H1 (cell line): ENCODE data around the gene VEPH1. TPM values are rescaled to one million over a fixed set of nuclear protein-coding genes. Genes with fewer than 3 reads are reported as not detected.

Experiments used
- CTCF ChIA-PET: fragments of 300-600 bp; sonication (Branson Sonifier 250); formaldehyde crosslinking; loops from one replicate; lab custom pipeline; 2021; ENCODE audit not compliant: partially characterized antibody; lab: Charles Lee
- POLR2A ChIA-PET: fragments of 300-600 bp; sonication (Branson Sonifier 250); formaldehyde crosslinking; loops from one replicate; lab custom pipeline; 2021; ENCODE audit warnings: inconsistent platforms; ENCODE audit not compliant: partially characterized antibody; lab: Charles Lee
- DNase-seq, 2 experiments: peaks; one replicate each; pipeline versions ENCODE4 v3.0.0 to v3.0.0-alpha.2; 2010 to 2022; ENCODE audit warnings: low spot score in 2 of 2, low read depth in 1 of 2, mixed read lengths in 1 of 2
- FAIRE-seq: peaks from 2 replicates; lab custom pipeline; 2011; peaks lifted over from hg19 to GRCh38; lab: Jason Lieb, UNC
- H2AFZ ChIP-seq: 2 replicates; pipeline ENCODE4 v1.8.1; 2012; ENCODE audit warnings: low read length, inconsistent platforms
- H2AK5ac ChIP-seq: 2 replicates; pipeline ENCODE4 v1.6.1; 2013; ENCODE audit warnings: low read depth, low read length
- H2BK120ac ChIP-seq: replicated peaks from 2 replicates; pipeline ENCODE3; 2013; ENCODE audit warnings: low read depth, low read length, inconsistent platforms
- H2BK12ac ChIP-seq: 2 replicates; pipeline ENCODE4 v1.6.1; 2013; ENCODE audit warnings: low read depth, low read length
- H2BK15ac ChIP-seq: 2 replicates; pipeline ENCODE4 v1.6.1; 2013; ENCODE audit warnings: low read length
- H2BK20ac ChIP-seq: 2 replicates; pipeline ENCODE4 v1.6.1; 2013; ENCODE audit warnings: low read length
- H2BK5ac ChIP-seq: 2 replicates; pipeline ENCODE4 v1.6.1; 2013; ENCODE audit warnings: low read depth, low read length
- H3K14ac ChIP-seq: 2 replicates; pipeline ENCODE4 v1.6.1; 2013; ENCODE audit warnings: inconsistent platforms; ENCODE audit not compliant: insufficient read length
- H3K18ac ChIP-seq: 2 replicates; pipeline ENCODE4 v1.6.1; 2013; ENCODE audit warnings: low read length; ENCODE audit errors: extremely low read depth
- H3K23ac ChIP-seq: 2 replicates; pipeline ENCODE4 v1.6.1; 2013; ENCODE audit warnings: inconsistent platforms; ENCODE audit not compliant: insufficient read length
- H3K23me2 ChIP-seq: 2 replicates; pipeline ENCODE4 v1.6.1; 2013; ENCODE audit warnings: low read depth, low read length
- H3K27ac ChIP-seq: 2 replicates; pipeline ENCODE4 v1.6.1; 2011; ENCODE audit warnings: low read depth, low read length, inconsistent platforms
- H3K27me3 ChIP-seq, 4 experiments: replicated peaks in 1 of 4; 1 replicate in 1 of 4; 2 replicates in 3 of 4; pipeline versions ENCODE4 v1.6.1 to v1.8.1; 2011 to 2013; ENCODE audit warnings: low read length in 3 of 4, mild to moderate bottlenecking in 3 of 4, inconsistent platforms in 2 of 4, mixed read lengths in 2 of 4, moderate library complexity in 1 of 4; ENCODE audit not compliant: control insufficient read depth in 3 of 4, insufficient read depth in 3 of 4; ENCODE audit errors: extremely low read depth in 1 of 4
- H3K36me3 ChIP-seq, 4 experiments: 2 replicates each; pipeline versions ENCODE4 v1.6.1 to v1.8.1; 2011 to 2013; ENCODE audit warnings: mild to moderate bottlenecking in 4 of 4, low read length in 3 of 4, moderate library complexity in 2 of 4, control low read depth in 1 of 4, inconsistent platforms in 1 of 4; ENCODE audit not compliant: insufficient read depth in 4 of 4, control insufficient read depth in 2 of 4
- H3K4ac ChIP-seq: replicated peaks from 2 replicates; pipeline ENCODE3; 2013; ENCODE audit warnings: low read length, low read depth, mixed read lengths, inconsistent platforms; ENCODE audit not compliant: insufficient read length
- H3K4me1 ChIP-seq, 4 experiments: replicated peaks in 1 of 4; 1 replicate in 1 of 4; 2 replicates in 3 of 4; pipeline versions ENCODE4 v1.6.1 to v1.8.1; 2011 to 2013; ENCODE audit warnings: low read length in 3 of 4, inconsistent platforms in 2 of 4, mixed read lengths in 1 of 4; ENCODE audit not compliant: insufficient read depth in 4 of 4, control insufficient read depth in 3 of 4
- H3K4me2 ChIP-seq, 2 experiments: 2 replicates each; pipeline versions ENCODE4 v1.6.1 to v1.8.1; 2011 to 2013; ENCODE audit warnings: low read depth in 2 of 2, low read length in 2 of 2, control low read depth in 1 of 2, inconsistent platforms in 1 of 2, mild to moderate bottlenecking in 1 of 2; ENCODE audit not compliant: insufficient read depth in 1 of 2
- H3K4me3 ChIP-seq, 4 experiments: fragments of 200-600, 300-600 bp in 1 of 4; sonication (generic), shearing (Covaris generic), sonication (Bioruptor Twin) in 1 of 4; 2 replicates each; pipeline versions ENCODE4 v1.5.1 to v1.8.1; 2011 to 2016; ENCODE audit warnings: low read length in 4 of 4, low read depth in 3 of 4, control low read depth in 2 of 4, inconsistent platforms in 2 of 4, mild to moderate bottlenecking in 2 of 4, mixed read lengths in 1 of 4, moderate library complexity in 1 of 4; ENCODE audit not compliant: insufficient read depth in 2 of 4; ENCODE audit errors: extremely low read depth in 1 of 4
- H3K56ac ChIP-seq: replicated peaks from 2 replicates; pipeline ENCODE3; 2013; ENCODE audit warnings: low read depth, mild to moderate bottlenecking, mixed read lengths, low read length, inconsistent platforms; ENCODE audit not compliant: insufficient read length
- H3K79me1 ChIP-seq: 2 replicates; pipeline ENCODE4 v1.6.1; 2013; ENCODE audit warnings: low read depth, low read length, control low read depth
- H3K79me2 ChIP-seq, 2 experiments: 2 replicates each; pipeline versions ENCODE4 v1.6.1 to v1.8.1; 2012 to 2013; ENCODE audit warnings: low read length in 2 of 2, mild to moderate bottlenecking in 2 of 2, inconsistent platforms in 1 of 2; ENCODE audit not compliant: insufficient read depth in 2 of 2, control insufficient read depth in 1 of 2
- H3K9ac ChIP-seq, 4 experiments: replicated peaks in 1 of 4; 1 replicate in 1 of 4; 2 replicates in 3 of 4; pipeline versions ENCODE4 v1.6.1 to v1.8.1; 2011 to 2013; ENCODE audit warnings: low read depth in 3 of 4, low read length in 3 of 4, control low read depth in 2 of 4, mild to moderate bottlenecking in 2 of 4, moderate library complexity in 2 of 4, inconsistent platforms in 1 of 4; ENCODE audit errors: extremely low read depth in 1 of 4
- H3K9me3 ChIP-seq, 2 experiments: 2 replicates each; pipeline versions ENCODE4 v1.6.1 to v1.8.1; 2012 to 2013; ENCODE audit warnings: mild to moderate bottlenecking in 2 of 2, moderate library complexity in 2 of 2, control low read depth in 1 of 2, inconsistent platforms in 1 of 2, low read depth in 1 of 2, low read length in 1 of 2, mixed read lengths in 1 of 2; ENCODE audit not compliant: insufficient read depth in 2 of 2
- H4K20me1 ChIP-seq, 2 experiments: replicated peaks in 1 of 2; 2 replicates each; pipeline versions ENCODE3 to v1.8.1; 2011 to 2013; ENCODE audit warnings: inconsistent platforms in 2 of 2, low read length in 2 of 2, mild to moderate bottlenecking in 1 of 2; ENCODE audit not compliant: insufficient read depth in 2 of 2, control insufficient read depth in 1 of 2
- H4K5ac ChIP-seq: 2 replicates; pipeline ENCODE4 v1.6.1; 2013; ENCODE audit warnings: low read length, low read depth, mixed read lengths, inconsistent platforms; ENCODE audit not compliant: insufficient read length
- H4K8ac ChIP-seq: 2 replicates; pipeline ENCODE4 v1.8.0; 2013; ENCODE audit warnings: mild to moderate bottlenecking, moderate library complexity, low read length, inconsistent platforms; ENCODE audit not compliant: insufficient read depth; ENCODE audit errors: extremely low read depth
- H4K91ac ChIP-seq: replicated peaks from 2 replicates; pipeline ENCODE3; 2013; ENCODE audit warnings: low read length, mixed read lengths, inconsistent platforms; ENCODE audit not compliant: insufficient read length
- EZH2 ChIP-seq: fragments of 200-600 bp; sonication (generic); IDR thresholded peaks from 2 replicates; pipeline ENCODE4 v1.7.1; 2012; ENCODE audit warnings: low read depth, mild to moderate bottlenecking, moderate library complexity, low read length, inconsistent platforms; ENCODE audit not compliant: severe bottlenecking
- KDM5A ChIP-seq: fragments of 200-600 bp; IDR thresholded peaks from 2 replicates; pipeline ENCODE4 v1.7.1; 2012; ENCODE audit warnings: mild to moderate bottlenecking, low read length, inconsistent platforms, mixed read lengths
- PHF8 ChIP-seq: fragments of 200-600 bp; sonication (generic); conservative IDR thresholded peaks from 2 replicates; pipeline ENCODE4 v1.7.1; 2012; ENCODE audit warnings: low read depth, mild to moderate bottlenecking, inconsistent platforms, low read length, moderate library complexity
- SAP30 ChIP-seq: fragments of 300-600 bp; sonication (generic); IDR thresholded peaks from 2 replicates; pipeline ENCODE4 v1.7.1; 2012; ENCODE audit warnings: low read length, moderate library complexity, mild to moderate bottlenecking, inconsistent platforms; ENCODE audit not compliant: insufficient read depth, insufficient replicate concordance
- TAF7 ChIP-seq: optimal IDR thresholded peaks from 2 replicates; pipeline ENCODE3; 2011; ENCODE audit warnings: low read depth, mild to moderate bottlenecking, inconsistent platforms, low read length, moderate library complexity, borderline replicate concordance
- WGBS, 2 experiments: shearing (Covaris generic) in 1 of 2; methylation state at CpG; one replicate each; pipeline versions ENCODE4 v1.1.6 to v1.1.7; 2013 to 2015; ENCODE audit warnings: low lambda C conversion rate in 2 of 2, mixed read lengths in 2 of 2, inconsistent platforms in 1 of 2, low coverage in 1 of 2, missing lambda C conversion rate in 1 of 2; ENCODE audit not compliant: insufficient replicate concordance in 2 of 2, insufficient coverage in 1 of 2, insufficient read length in 1 of 2; ENCODE audit errors: extremely low coverage in 1 of 2, missing lambda C conversion rate in 1 of 2; 5-methylcytosine and 5-hydroxymethylcytosine counted together
- polyA plus RNA-seq, 7 experiments: library from polyadenylated mRNA; depleted of rRNA in 3 of 7; stranded (reverse) in 5 of 7; unstranded in 2 of 7; fragments of >200 nt in 5 of 7; fragments of 200-250 nt in 2 of 7; gene quantifications; 1 replicate in 5 of 7; 2 replicates in 1 of 7; 4 replicates in 1 of 7; pipeline versions ENCODE4 v1.2.1 to v1.2.3, GENCODE V29; 2011 to 2013; ENCODE audit warnings: missing spikeins in 2 of 7, mixed read lengths in 2 of 7
- total RNA-seq: library from RNA; stranded (reverse); fragmentation: NEBNext Ultra II Directional; extraction: Animal tissue kit (Norgen Biotek cat#: 25700); gene quantifications from 2 replicates; pipeline ENCODE4 v1.2.1, GENCODE V29; 2021

The VEPH1 gene
- total and polyA plus RNA-seq, 2 of the 8 experiments (the other 6 are each of a cell fraction or from before 2014, with no cell fraction given) = 12.0 to 18.3 TPM

DNA sequence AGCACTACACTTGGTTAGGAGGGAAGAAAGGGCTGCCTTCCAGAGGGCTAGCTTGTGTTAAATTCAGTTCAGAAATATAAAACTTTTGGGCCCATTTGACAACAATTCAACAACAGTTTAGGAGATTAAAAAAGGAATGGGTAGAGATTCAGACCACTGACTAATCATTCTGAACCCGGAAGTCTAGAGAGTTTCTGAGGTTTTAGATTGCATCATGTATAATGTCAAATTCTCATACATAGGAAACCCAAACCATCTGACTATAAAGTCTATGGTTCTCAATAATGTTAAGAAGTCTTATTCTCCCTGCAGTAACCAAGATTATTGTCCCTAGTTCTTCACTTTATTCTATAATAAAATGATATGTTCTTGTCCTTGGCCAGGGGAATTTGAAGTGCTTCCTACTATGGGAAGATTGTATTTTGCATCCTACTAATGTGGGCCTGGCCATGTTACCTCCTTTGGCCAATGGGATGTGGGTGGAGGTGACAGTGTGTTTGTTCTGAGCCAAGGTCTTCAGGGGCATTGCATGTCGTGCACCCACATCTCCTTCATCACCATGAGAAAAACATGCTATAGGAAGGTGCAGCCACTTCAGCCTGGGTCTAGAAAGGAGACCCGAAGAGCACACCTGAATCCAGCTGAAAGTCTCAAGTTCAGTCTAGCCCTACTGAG is 276.9 kb downstream of the VEPH1 start:
- Histone ChIP-seq H3K9me3 (no peaks in the 10 kb centered on the region), H2AK5ac (no peak overlapping the region), H3K27me3 (no peaks in the 10 kb centered on the region), H4K5ac (no peak overlapping the region), H2BK20ac (no peak overlapping the region), H4K91ac (no peak overlapping the region), H3K79me1 (no peaks in the 10 kb centered on the region), H3K14ac (no peak overlapping the region), H3K18ac (no peak overlapping the region), H2AFZ (no peak overlapping the region), H3K4me3 (no peak overlapping the region), H4K8ac (no peak overlapping the region), H2BK15ac (no peak overlapping the region), H4K20me1 (no peaks in the 10 kb centered on the region), H3K9ac (no peak overlapping the region), H3K56ac (no peak overlapping the region), H3K79me2 (no peaks in the 10 kb centered on the region), H3K4ac (no peak overlapping the region), H3K4me1 (no peaks in the 10 kb centered on the region), H3K23ac (no peak overlapping the region), H2BK12ac (no peak overlapping the region), H2BK120ac (no peak overlapping the region), H3K36me3 (no peaks in the 10 kb centered on the region), H3K23me2 (no peaks in the 10 kb centered on the region), H3K27ac (no peak overlapping the region), H2BK5ac (no peak overlapping the region), H3K4me2 (no peak overlapping the region)
- DNase-seq (no peak), FAIRE-seq (no peak)
- WGBS, 2 experiments = 90% methylated on average over 3 of the region's 3 CpGs; no CpG with 5 or more reads in 1 of the 2 experiments
- ChIA-PET CTCF (interaction anchor here (0.6 to 1.8 kb wide), 7 partner anchors 14 to 639 kb away, joined by 3 to 5 read pairs (median 3); no protein-coding TSS in a partner anchor), POLR2A (no interaction called here)
- TF ChIP-seq PHF8 (no peak), SAP30 (no peak), TAF7 (no peak), KDM5A (no peak), EZH2 (no peak)
